ENCODE data around the gene SELENON.

GRCh38 chr1:25862785-25863485 is 62.9 kb downstream of the SELENON start:
- TF ChIP-seq EZH2phosphoT487 (IDR thresholded peaks at IDR 0.05; ENCODE audit: insufficient read depth, low read depth) (no peak), EZH2 (IDR thresholded peaks at IDR 0.05; ENCODE audit: insufficient read depth, poor library complexity, severe bottlenecking) (no peak)

Data from GM23248 (cell line).